ENCODE data around the gene PARP8.
"Not testable (repeated sequence)": the region's sequence is repeated elsewhere in the genome, so short reads cannot be mapped to it uniquely, and the experiment has no call there.

The PARP8 gene, protein sequence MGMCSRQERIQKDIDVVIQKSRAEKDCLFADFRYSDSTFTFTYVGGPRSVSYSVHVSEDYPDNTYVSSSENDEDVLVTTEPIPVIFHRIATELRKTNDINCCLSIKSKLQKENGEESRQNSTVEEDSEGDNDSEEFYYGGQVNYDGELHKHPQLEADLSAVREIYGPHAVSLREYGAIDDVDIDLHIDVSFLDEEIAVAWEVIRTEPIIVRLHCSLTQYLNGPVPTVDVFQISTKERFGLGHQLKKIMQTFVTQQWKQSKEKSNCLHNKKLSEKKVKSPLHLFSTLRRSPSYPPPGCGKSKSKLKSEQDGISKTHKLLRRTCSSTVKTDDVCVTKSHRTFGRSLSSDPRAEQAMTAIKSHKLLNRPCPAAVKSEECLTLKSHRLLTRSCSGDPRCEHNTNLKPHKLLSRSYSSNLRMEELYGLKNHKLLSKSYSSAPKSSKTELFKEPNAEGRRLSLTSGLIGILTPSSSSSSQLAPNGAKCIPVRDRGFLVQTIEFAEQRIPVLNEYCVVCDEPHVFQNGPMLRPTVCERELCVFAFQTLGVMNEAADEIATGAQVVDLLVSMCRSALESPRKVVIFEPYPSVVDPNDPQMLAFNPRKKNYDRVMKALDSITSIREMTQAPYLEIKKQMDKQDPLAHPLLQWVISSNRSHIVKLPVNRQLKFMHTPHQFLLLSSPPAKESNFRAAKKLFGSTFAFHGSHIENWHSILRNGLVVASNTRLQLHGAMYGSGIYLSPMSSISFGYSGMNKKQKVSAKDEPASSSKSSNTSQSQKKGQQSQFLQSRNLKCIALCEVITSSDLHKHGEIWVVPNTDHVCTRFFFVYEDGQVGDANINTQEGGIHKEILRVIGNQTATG

DNA sequence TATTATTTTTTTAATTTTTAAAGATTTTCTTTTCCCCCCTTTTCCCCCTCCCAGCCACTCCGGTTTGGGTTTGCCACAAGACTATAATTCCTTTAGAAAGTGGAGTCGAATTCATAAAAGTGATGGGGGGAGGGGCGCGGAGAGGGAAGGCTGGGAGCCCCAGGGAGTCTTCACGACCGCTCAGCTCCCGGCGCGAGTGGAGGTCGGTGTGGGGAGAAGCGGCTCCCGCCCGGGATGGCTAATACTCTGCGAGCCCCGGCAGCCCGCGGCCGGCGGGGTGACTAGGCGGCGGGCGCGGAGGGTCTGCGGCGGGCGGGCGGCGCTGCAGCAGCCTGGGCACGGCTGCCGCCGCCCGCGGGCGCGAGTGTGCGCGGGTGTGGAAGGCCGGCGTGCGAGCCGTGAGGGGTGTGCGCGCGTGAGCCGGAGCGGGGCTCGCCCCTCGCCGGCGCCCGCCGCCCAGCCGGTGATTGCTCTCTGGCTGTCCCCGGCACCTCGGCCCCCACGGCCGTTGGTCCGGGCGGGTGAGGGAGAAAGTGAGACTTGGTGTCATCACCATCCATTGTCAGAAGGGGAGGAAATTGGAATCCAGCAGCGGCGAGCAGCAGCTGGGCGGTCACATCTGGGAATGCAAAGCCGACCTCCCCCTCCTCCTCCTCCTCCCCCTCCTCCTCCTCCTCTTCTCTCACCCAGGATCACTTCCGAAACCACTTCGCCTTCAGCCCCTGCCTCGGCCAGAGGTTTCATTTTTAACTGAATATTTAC is at the start of gene PARP8:
Gene PARP8, plus strand, starts transcription at position 377 of the 762 bp plus-strand sequence. CDS start 459 bp downstream, outside the sequence.
- Histone ChIP-seq H3K4me3 (ENCODE audit: low read depth, low read length) (peak within 1 kb of the TSS; percentile 70), H3K27ac (peak within 1 kb of the TSS; percentile 51; the same call in 1 of the 2 replicates), H3K9me3 (ENCODE audit: severe bottlenecking) (no peaks in the 10 kb centered on the region), H3K27me3 (ENCODE audit: insufficient read depth, low read depth, severe bottlenecking) (peaks cover 9% of the 10 kb centered on the region), H3K36me3 (no peaks in the 10 kb centered on the region)
- TF ChIP-seq, protein P1, sequence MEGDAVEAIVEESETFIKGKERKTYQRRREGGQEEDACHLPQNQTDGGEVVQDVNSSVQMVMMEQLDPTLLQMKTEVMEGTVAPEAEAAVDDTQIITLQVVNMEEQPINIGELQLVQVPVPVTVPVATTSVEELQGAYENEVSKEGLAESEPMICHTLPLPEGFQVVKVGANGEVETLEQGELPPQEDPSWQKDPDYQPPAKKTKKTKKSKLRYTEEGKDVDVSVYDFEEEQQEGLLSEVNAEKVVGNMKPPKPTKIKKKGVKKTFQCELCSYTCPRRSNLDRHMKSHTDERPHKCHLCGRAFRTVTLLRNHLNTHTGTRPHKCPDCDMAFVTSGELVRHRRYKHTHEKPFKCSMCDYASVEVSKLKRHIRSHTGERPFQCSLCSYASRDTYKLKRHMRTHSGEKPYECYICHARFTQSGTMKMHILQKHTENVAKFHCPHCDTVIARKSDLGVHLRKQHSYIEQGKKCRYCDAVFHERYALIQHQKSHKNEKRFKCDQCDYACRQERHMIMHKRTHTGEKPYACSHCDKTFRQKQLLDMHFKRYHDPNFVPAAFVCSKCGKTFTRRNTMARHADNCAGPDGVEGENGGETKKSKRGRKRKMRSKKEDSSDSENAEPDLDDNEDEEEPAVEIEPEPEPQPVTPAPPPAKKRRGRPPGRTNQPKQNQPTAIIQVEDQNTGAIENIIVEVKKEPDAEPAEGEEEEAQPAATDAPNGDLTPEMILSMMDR (IDR thresholded peaks at IDR 0.05; ENCODE audit: low read depth, low read length), result no peak
- DNase-seq, result peak; percentile 17

DNA sequence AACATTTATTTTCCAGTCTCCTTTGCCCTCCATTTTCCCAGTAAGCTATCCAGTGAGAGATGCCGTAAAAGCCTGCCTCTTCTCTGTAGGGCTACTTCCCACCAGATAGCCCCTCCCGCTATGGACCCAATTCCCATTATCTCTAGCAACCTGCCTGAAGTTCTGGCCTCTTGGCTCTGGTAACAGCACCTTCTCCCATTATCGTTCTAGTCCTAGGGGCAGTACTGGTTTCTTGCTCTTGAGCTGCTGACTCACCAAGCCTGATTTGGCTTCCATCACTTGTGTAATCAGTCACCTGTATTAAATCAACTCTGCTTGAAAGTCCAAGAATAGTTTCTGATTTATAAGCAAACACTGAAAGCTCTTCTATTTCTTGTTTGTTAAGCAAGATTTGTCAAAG is 42.8 kb upstream of the PARP8 start:
- no peaks in the 10 kb centered on the region for H3K27me3 ChIP-seq (ENCODE audit: insufficient read depth, low read depth, severe bottlenecking)
- H3K4me3 ChIP-seq (ENCODE audit: low read depth, low read length), result no peak overlapping the region
- DNase-seq, result no peak
- H3K36me3 ChIP-seq, result no peaks in the 10 kb centered on the region
- TF ChIP-seq, protein P1 (IDR thresholded peaks at IDR 0.05; ENCODE audit: low read depth, low read length), result no peak
- no peaks in the 10 kb centered on the region for H3K9me3 ChIP-seq (ENCODE audit: severe bottlenecking)
- H3K27ac ChIP-seq, result no peak overlapping the region

DNA sequence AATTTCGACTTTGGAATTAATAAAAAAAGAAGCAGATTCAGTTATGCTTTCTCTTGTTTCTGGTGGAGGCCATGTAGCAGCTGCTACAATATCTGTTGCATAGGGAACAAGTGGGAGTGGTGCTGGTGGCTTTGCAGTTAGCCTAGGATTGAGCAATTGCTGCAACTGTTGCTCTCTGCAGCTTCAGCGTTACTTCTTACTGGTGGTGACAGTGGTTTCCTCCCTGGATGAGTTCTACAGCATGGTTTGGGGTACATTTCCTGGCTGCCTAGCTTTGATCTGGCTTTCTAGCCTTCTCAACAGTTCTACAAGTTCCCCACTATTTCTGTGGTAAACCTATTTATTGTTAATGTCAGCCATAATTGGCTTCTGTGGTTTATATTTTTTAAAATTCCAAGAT is 31.6 kb upstream of the PARP8 start:
- H3K9me3 ChIP-seq (ENCODE audit: severe bottlenecking); H3K4me3 ChIP-seq (ENCODE audit: low read depth, low read length); H3K36me3 ChIP-seq; H3K27me3 ChIP-seq (ENCODE audit: insufficient read depth, low read depth, severe bottlenecking); H3K27ac ChIP-seq; DNase-seq: not testable (repeated sequence)

DNA sequence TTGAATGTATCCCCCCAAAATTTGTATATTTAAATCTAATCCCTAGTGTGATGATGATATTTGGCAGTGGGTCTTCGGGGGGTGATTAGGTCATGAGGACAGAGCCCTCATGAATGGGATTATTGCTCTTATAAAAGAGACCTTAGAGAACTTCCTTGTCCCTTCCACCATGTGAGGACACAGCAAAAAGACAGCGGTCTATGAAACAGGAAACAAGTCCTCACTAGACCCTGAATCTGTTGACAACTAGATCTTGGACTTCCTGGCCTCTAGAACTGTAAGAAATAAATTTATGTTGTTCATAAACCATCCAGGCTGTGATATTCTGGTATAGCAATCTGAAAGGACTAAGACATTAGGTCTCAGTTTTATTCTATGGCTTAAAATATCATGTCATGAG is 28.9 kb upstream of the PARP8 start:
- H3K27me3 ChIP-seq (ENCODE audit: insufficient read depth, low read depth, severe bottlenecking); H3K4me3 ChIP-seq (ENCODE audit: low read depth, low read length); DNase-seq; H3K36me3 ChIP-seq; H3K9me3 ChIP-seq (ENCODE audit: severe bottlenecking); H3K27ac ChIP-seq: not testable (repeated sequence)

DNA sequence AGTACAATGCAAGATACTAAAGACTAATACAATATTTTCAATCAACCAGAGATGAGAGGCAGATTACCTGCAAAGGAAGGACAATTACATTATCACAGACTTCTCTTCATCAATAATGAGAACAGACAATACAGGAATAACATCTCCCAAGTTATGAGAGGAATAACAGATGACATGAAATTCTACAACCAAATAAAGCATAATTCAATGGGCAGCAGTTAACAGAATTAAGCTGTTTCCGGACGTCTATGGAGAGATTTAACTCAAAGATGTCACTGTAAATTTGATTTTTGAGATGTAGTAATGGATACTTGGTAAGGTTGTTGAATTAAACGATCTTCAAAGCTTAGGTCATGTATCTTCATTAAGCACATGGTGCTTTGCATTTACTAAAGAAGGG is 19.8 kb upstream of the PARP8 start:
- no peak overlapping the region for H3K27ac ChIP-seq
- no peak overlapping the region for H3K4me3 ChIP-seq (ENCODE audit: low read depth, low read length)
- no peaks in the 10 kb centered on the region for H3K9me3 ChIP-seq (ENCODE audit: severe bottlenecking)
- H3K27me3 ChIP-seq (ENCODE audit: insufficient read depth, low read depth, severe bottlenecking), result no peaks in the 10 kb centered on the region
- H3K36me3 ChIP-seq, result no peaks in the 10 kb centered on the region
- TF ChIP-seq, protein P1 (IDR thresholded peaks at IDR 0.05; ENCODE audit: low read depth, low read length), result no peak
- DNase-seq, result no peak

DNA sequence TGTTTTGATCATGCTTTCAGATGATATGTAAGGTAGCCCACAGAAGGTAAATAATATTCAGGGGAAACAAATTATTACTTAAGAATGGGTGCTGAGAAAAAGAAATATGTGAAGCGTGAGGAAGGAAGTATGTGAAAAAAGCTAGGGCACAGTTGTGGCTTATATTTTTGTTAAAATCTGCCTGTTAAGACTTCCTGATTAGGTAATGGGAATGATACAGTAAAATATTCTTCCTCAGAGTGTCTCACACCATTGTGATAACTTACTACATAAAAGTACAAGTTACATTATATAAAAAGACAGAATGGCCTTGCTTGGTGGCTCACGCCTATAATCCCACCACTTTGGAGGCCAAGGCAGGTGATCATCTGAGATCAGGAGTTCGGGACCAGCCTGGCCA is 18.7 kb upstream of the PARP8 start:
- Histone ChIP-seq H3K27ac (no peak overlapping the region), H3K27me3 (ENCODE audit: insufficient read depth, low read depth, severe bottlenecking) (no peaks in the 10 kb centered on the region), H3K4me3 (ENCODE audit: low read depth, low read length) (no peak overlapping the region), H3K9me3 (ENCODE audit: severe bottlenecking) (no peaks in the 10 kb centered on the region), H3K36me3 (no peaks in the 10 kb centered on the region)
- no peak for DNase-seq
- TF ChIP-seq, protein P1 (IDR thresholded peaks at IDR 0.05; ENCODE audit: low read depth, low read length), result no peak
